OCI-LY7 (cell line): ENCODE results near the gene ULBP1. TPM values are rescaled to one million over a fixed set of nuclear protein-coding genes. Genes with fewer than 3 reads are reported as not detected.
A peak's percentile ranks its signal among the peaks of the same experiment; 100 is the strongest.
"Not testable (repeated sequence)": the region's sequence is repeated elsewhere in the genome, so short reads cannot be mapped to it uniquely, and the experiment has no call there.

Experiments used
- BruUV-seq: library from RNA; stranded (reverse); fragments of 400-500 nt; replicated peaks from 2 replicates; lab custom pipeline; 2021; lab: Mats Ljungman, UMichigan
- CTCF ChIA-PET: fragments of 300-600 bp; sonication (Branson Sonifier 250); formaldehyde crosslinking; loops from one replicate; lab custom pipeline; 2022; ENCODE audit warnings: antibody characterized with exemption; ENCODE audit not compliant: unreplicated experiment; lab: Charles Lee
- POLR2A ChIA-PET: fragments of 300-600 bp; sonication (Branson Sonifier 250); formaldehyde crosslinking; loops from one replicate; lab custom pipeline; 2022; ENCODE audit warnings: antibody characterized with exemption; lab: Charles Lee
- DNase-seq: peaks from one replicate; pipeline ENCODE4 v3.0.0-alpha.2; 2015; ENCODE audit warnings: low spot score
- H2AFZ ChIP-seq: fragments of 200-600 bp; sonication (generic), shearing (Covaris generic); 2 replicates; pipeline ENCODE4 v1.6.1; 2014; ENCODE audit warnings: mild to moderate bottlenecking, antibody characterized with exemption, low read length, moderate library complexity
- H3K27ac ChIP-seq: fragments of 200-600 bp; sonication (generic); 2 replicates; pipeline ENCODE4 v1.5.1; 2014; ENCODE audit warnings: mixed run types, low read depth, mild to moderate bottlenecking, moderate library complexity, low read length, inconsistent platforms; ENCODE audit not compliant: poor library complexity, severe bottlenecking
- H3K36me3 ChIP-seq: fragments of 200-600 bp; sonication (generic); 2 replicates; pipeline ENCODE4 v1.6.1; 2014; ENCODE audit warnings: mild to moderate bottlenecking, antibody characterized with exemption, low read length, moderate library complexity, mixed read lengths; ENCODE audit not compliant: insufficient read depth
- H3K4me1 ChIP-seq: fragments of 200-600 bp; sonication (generic); 2 replicates; pipeline ENCODE4 v1.5.1; 2014; ENCODE audit warnings: mild to moderate bottlenecking, low read length; ENCODE audit not compliant: insufficient read depth, poor library complexity, severe bottlenecking
- H3K4me2 ChIP-seq: fragments of 200-600 bp; sonication (generic); 2 replicates; pipeline ENCODE4 v1.6.1; 2014; ENCODE audit warnings: mild to moderate bottlenecking, low read length
- H3K4me3 ChIP-seq: fragments of 200-600 bp; sonication (generic); 2 replicates; pipeline ENCODE4 v1.5.1; 2014; ENCODE audit warnings: mild to moderate bottlenecking, low read depth, low read length; ENCODE audit not compliant: poor library complexity, severe bottlenecking
- H3K79me2 ChIP-seq: fragments of 200-600 bp; sonication (generic); 2 replicates; pipeline ENCODE4 v1.6.1; 2016; ENCODE audit warnings: low read depth, mild to moderate bottlenecking, low read length, moderate library complexity, mixed read lengths; ENCODE audit not compliant: insufficient read depth
- H3K9me2 ChIP-seq: fragments of 200-600 bp; sonication (generic); 2 replicates; pipeline ENCODE4 v1.6.1; 2016; ENCODE audit warnings: mild to moderate bottlenecking, low read length, mixed read lengths; ENCODE audit not compliant: insufficient read depth
- H3K9me3 ChIP-seq: fragments of 200-600 bp; sonication (generic); 2 replicates; pipeline ENCODE4 v1.6.1; 2014; ENCODE audit warnings: mild to moderate bottlenecking, mixed run types, low read length, mixed read lengths
- H4K20me1 ChIP-seq: fragments of 200-600 bp; sonication (generic); 2 replicates; pipeline ENCODE4 v1.6.1; 2014; ENCODE audit warnings: mild to moderate bottlenecking, antibody characterized with exemption, low read length, moderate library complexity, mixed read lengths; ENCODE audit not compliant: insufficient read depth
- EZH2phosphoT487 ChIP-seq: fragments of 200-600 bp; sonication (generic); IDR thresholded peaks from 2 replicates; pipeline ENCODE4 v1.6.1; 2018; ENCODE audit warnings: low read depth, borderline replicate concordance, mild to moderate bottlenecking, mixed run types, antibody characterized with exemption, low read length, moderate library complexity, mixed read lengths
- intact Hi-C: fragments of 100-400 bp; cut with micrococcal nuclease; formaldehyde crosslinking; loops from one replicate; pipeline ENCODE4 v1.10.0; 2022; ENCODE audit not compliant: unreplicated experiment
- total RNA-seq, 2 experiments: library from RNA; depleted of rRNA in 1 of 2; stranded (reverse); fragments of >200 nt in 1 of 2; shearing (Covaris generic) in 1 of 2; gene quantifications; 2 replicates each; pipeline ENCODE4 v1.2.3, GENCODE V29; 2014 to 2022
- TF ChIP-seq, protein P1 (sequence below): fragments of 200-600 bp; sonication (generic); conservative IDR thresholded peaks from 2 replicates; pipeline ENCODE4 v1.5.1; 2014; ENCODE audit warnings: mild to moderate bottlenecking, antibody characterized with exemption, low read length, moderate library complexity, mixed read lengths

Gene ULBP1
- total RNA-seq, 2 experiments from 2014 or later = 0.79 to 2.3 TPM

DNA sequence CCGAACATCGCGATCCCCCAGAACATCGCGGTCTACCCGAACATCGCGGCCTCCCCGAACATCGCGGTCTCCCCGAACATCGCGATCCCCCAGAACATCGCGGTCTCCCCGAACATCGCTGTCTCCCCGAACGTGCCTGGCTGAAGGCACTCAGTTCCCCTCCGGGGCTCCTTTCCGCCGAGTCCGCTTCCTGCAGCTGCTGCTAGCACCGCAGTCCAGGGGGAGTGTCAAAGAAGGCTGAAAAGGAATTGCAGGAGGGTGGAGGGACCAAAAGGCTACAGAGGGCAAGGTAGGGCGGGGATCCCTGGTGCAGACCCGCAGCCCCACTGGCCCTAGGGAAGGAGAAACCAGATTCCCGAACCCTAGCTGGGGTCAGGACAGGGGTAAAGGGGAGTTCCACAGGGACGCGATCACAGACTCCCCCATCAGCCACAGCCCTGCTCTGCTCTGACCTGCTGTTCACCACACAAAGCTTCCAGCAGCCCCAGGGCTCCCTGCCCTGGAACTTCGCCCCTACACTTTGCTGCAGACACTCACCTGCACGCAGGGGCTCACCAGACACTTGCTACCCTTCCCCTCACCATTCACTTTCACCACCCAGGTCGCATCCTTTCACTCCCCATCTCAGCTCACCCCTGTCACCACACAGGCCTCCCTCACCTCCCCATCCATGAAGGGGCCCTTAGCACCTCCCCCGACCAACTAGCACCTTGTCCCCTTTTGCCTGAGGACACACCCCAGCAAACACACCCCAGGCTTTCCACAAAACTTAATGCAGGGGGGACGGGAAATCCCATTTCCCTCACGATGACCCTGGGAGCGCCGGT lies 1.7 kb downstream of the ULBP1 start:
- Histone ChIP-seq H3K4me3 (peak overlapping the region; percentile 66), H3K27ac (no peak overlapping the region), H3K4me1 (peaks cover 9% of the 10 kb centered on the region), H3K9me2 (no peaks in the 10 kb centered on the region), H3K79me2 (no peaks in the 10 kb centered on the region), H4K20me1 (no peaks in the 10 kb centered on the region), H3K4me2 (peak overlapping the region; percentile 69), H3K9me3 (no peaks in the 10 kb centered on the region), H3K36me3 (no peaks in the 10 kb centered on the region), H2AFZ (no peak overlapping the region)
- POLR2A ChIA-PET = no interaction called here
- DNase-seq = peak; percentile 22
- intact Hi-C loops = no loop called here
- BruUV-seq = no TSS peak
- no peak for TF ChIP-seq EZH2phosphoT487
- TF ChIP-seq, protein P1, sequence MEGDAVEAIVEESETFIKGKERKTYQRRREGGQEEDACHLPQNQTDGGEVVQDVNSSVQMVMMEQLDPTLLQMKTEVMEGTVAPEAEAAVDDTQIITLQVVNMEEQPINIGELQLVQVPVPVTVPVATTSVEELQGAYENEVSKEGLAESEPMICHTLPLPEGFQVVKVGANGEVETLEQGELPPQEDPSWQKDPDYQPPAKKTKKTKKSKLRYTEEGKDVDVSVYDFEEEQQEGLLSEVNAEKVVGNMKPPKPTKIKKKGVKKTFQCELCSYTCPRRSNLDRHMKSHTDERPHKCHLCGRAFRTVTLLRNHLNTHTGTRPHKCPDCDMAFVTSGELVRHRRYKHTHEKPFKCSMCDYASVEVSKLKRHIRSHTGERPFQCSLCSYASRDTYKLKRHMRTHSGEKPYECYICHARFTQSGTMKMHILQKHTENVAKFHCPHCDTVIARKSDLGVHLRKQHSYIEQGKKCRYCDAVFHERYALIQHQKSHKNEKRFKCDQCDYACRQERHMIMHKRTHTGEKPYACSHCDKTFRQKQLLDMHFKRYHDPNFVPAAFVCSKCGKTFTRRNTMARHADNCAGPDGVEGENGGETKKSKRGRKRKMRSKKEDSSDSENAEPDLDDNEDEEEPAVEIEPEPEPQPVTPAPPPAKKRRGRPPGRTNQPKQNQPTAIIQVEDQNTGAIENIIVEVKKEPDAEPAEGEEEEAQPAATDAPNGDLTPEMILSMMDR = no peak
- CTCF ChIA-PET = no interaction called here

DNA sequence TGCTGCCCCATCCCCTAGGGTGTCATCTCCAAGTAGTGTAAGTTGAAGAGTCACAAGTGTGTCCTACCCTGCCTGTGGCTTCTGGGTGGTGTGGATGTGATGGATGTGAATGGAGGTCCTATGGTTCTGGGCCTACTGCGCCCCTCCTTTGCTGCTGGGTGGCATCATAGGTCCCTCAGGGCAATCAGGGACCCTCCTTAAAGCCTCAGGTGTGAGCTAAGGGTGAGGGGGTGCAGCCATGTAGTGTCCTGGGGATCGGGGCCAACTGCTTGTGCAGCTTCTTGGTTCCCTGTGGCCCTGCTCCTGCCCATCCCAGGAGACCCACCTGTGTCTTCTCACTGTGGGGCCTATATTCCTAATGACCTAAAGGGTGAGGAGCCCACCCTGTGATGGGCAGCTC lies 2.6 kb downstream of the ULBP1 start:
- H3K27ac ChIP-seq, H3K4me3 ChIP-seq, H3K4me2 ChIP-seq, DNase-seq, H3K36me3 ChIP-seq, H4K20me1 ChIP-seq, H3K9me2 ChIP-seq, H3K79me2 ChIP-seq, intact Hi-C loops, H3K4me1 ChIP-seq, CTCF ChIA-PET, H2AFZ ChIP-seq, H3K9me3 ChIP-seq, BruUV-seq, POLR2A ChIA-PET: not testable (repeated sequence)

DNA sequence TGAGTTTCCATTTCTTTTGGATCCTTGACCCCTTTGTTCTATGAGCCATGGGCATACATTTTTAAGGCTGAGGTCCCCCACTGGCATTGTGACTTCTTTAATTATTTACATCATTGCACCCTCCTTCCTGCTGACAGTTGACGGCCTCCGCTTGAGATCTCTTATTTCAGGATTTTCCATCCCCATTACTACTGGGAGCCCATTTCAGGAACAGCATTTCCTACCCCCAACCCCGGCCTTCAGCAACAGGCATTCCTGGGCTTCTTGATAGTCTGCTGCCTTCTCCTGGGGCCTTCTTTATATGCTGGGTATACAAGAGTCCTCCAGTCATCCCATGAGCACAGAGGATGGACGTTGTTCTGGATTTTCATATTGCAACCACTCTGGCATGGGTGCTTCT lies 3.8 kb downstream of the ULBP1 start:
- Histone ChIP-seq H3K4me2 (no peak overlapping the region), H3K36me3 (no peaks in the 10 kb centered on the region), H3K4me1 (peaks cover 9% of the 10 kb centered on the region), H3K27ac (no peak overlapping the region), H3K79me2 (no peaks in the 10 kb centered on the region), H3K4me3 (no peak overlapping the region), H2AFZ (no peak overlapping the region), H3K9me3 (no peaks in the 10 kb centered on the region), H3K9me2 (no peaks in the 10 kb centered on the region), H4K20me1 (no peaks in the 10 kb centered on the region)
- no TSS peak for BruUV-seq
- ChIA-PET POLR2A (no interaction called here), CTCF (no interaction called here)
- no peak for DNase-seq
- TF ChIP-seq, protein P1 = no peak
- no peak for TF ChIP-seq EZH2phosphoT487
- intact Hi-C loops = no loop called here

DNA sequence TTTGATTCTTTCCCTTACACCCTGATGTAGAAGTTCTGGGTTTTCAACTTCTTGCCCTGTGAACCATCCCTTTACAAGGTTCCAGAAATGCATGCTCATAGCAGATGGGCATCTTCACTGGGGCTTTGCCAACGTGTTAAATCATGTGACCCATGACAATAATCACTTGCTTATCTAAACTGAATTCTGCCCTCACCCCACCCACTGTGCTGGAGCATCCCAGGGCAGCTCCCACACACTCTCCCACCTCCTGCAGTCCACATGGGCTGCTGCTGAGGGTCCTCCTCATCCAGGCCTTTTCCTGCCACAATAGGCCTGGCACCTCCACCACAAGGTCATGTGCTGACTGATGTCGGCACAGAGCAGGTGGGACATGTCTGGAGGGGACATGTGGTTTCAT lies 4.3 kb downstream of the ULBP1 start:
- H3K9me2 ChIP-seq, H3K36me3 ChIP-seq, DNase-seq, POLR2A ChIA-PET, H4K20me1 ChIP-seq, H3K4me1 ChIP-seq, H2AFZ ChIP-seq, CTCF ChIA-PET, H3K4me2 ChIP-seq, H3K9me3 ChIP-seq, H3K27ac ChIP-seq, BruUV-seq, intact Hi-C loops, H3K4me3 ChIP-seq, H3K79me2 ChIP-seq: not testable (repeated sequence)

DNA sequence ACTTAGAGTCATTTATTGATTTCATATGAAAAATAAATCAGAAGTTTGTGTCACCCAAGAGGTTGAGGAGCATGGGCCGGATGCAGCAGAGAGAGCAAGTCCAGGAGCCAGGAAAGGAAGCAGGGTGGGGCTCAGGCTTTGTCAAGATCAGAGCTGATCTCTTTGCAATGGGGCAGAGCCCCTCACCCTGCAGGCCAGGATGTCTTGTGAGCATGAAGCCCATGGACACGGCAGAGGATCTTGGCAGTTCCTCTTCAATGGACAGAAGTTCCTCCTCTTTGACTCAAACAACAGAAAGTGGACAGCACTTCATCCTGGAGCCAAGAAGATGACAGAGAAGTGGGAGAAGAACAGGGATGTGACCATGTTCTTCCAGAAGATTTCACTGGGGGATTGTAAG lies 5.2 kb downstream of the ULBP1 start:
- H3K36me3 ChIP-seq, CTCF ChIA-PET, H3K27ac ChIP-seq, H3K9me2 ChIP-seq, H3K4me1 ChIP-seq, DNase-seq, H2AFZ ChIP-seq, POLR2A ChIA-PET, H3K9me3 ChIP-seq, H3K79me2 ChIP-seq, intact Hi-C loops, H3K4me3 ChIP-seq, H3K4me2 ChIP-seq, H4K20me1 ChIP-seq, BruUV-seq: not testable (repeated sequence)
